ENCODE measurements around the gene PPARD.
A peak's percentile ranks its signal among the peaks of the same experiment; 100 is the strongest.

Gene PPARD

GRCh38 chr6:35358086-35358485 is 15.7 kb downstream of the PPARD start:
- DNase-seq: no peak

- no peak for DNase-seq
Observed at GRCh38 chr6:35359346-35359743, 17.0 kb downstream of the PPARD start.

GRCh38 chr6:35359744-35360348 is 17.5 kb downstream of the PPARD start:
- peak; percentile 80 for DNase-seq

- DNase-seq: peak; percentile 80
Observed at GRCh38 chr6:35360349-35361138, 18.2 kb downstream of the PPARD start.

GRCh38 chr6:35362200-35362599 is 19.8 kb downstream of the PPARD start:
- DNase-seq: no peak

GRCh38 chr6:35363293-35363750 is 21.0 kb downstream of the PPARD start:
- no peak for DNase-seq

- no peak for DNase-seq
Observed at GRCh38 chr6:35365594-35366203, 23.3 kb downstream of the PPARD start.

- DNase-seq: no peak
Observed at GRCh38 chr6:35366204-35366596, 23.8 kb downstream of the PPARD start.

- no peak for DNase-seq
Observed at GRCh38 chr6:35367646-35368037, 25.3 kb downstream of the PPARD start.

GRCh38 chr6:35368038-35368887 is 25.9 kb downstream of the PPARD start:
- DNase-seq: peak; percentile 18

GRCh38 chr6:35370124-35370741 is 27.9 kb downstream of the PPARD start:
- peak; percentile 84 for DNase-seq

- no peak for DNase-seq
Observed at GRCh38 chr6:35370785-35371493, 28.6 kb downstream of the PPARD start.

- DNase-seq: no peak
Observed at GRCh38 chr6:35371494-35372262, 29.3 kb downstream of the PPARD start.

GRCh38 chr6:35372633-35373032 is 30.3 kb downstream of the PPARD start:
- DNase-seq: no peak

- no peak for DNase-seq
Observed at GRCh38 chr6:35376281-35376680, 33.9 kb downstream of the PPARD start.

GRCh38 chr6:35377002-35377401 is 34.6 kb downstream of the PPARD start:
- DNase-seq: no peak

- DNase-seq: no peak
Observed at GRCh38 chr6:35378261-35378660, 35.9 kb downstream of the PPARD start.

- no peak for DNase-seq
Observed at GRCh38 chr6:35381132-35381531, 38.8 kb downstream of the PPARD start.

- no peak for DNase-seq
Observed at GRCh38 chr6:35382015-35382414, 39.7 kb downstream of the PPARD start.

GRCh38 chr6:35385457-35386202 is 43.3 kb downstream of the PPARD start:
- no peak for DNase-seq
